ENCODE measurements around the gene GALNT16.

GRCh38 chr14:69261761-69262331, 1.9 kb downstream of the GALNT16 start:
- no peak for TF ChIP-seq OSR1 (CRISPR knock-in tag; IDR thresholded peaks at IDR 0.05)
- no peak for TF ChIP-seq ISL1 (CRISPR knock-in tag; IDR thresholded peaks at IDR 0.05)
- no peak for TF ChIP-seq ZC3H10 (CRISPR knock-in tag; IDR thresholded peaks at IDR 0.05)
- TF ChIP-seq CREB5 (CRISPR knock-in tag; IDR thresholded peaks at IDR 0.05; ENCODE audit: low read depth) = no peak
- no peak for TF ChIP-seq TOX (CRISPR knock-in tag; IDR thresholded peaks at IDR 0.05; ENCODE audit: borderline replicate concordance)
- no peak for TF ChIP-seq ZFP3 (CRISPR knock-in tag; IDR thresholded peaks at IDR 0.05)
- TF ChIP-seq RARB (CRISPR knock-in tag; IDR thresholded peaks at IDR 0.05) = no peak
- no peak for TF ChIP-seq TCF4 (CRISPR knock-in tag; IDR thresholded peaks at IDR 0.05; ENCODE audit: borderline replicate concordance)
- TF ChIP-seq TSHZ2 (CRISPR knock-in tag; IDR thresholded peaks at IDR 0.05) = no peak

Data from SK-N-SH treated with all-trans-retinoic acid at 6 μM for 48 hours (cell line).